NCI-H187 treated with DMSO at 0.1 percent for 48 hours (cell line): Measurements from ENCODE around the gene NTN5.

Source experiments
- DNase-seq: peaks from one replicate; lab custom pipeline; 2025; lab: John Stamatoyannopoulos, UW

NTN5 gene

GRCh38 chr19:48629599-48630295 is 43.1 kb downstream of the NTN5 start:
- DNase-seq: no peak

- no peak for DNase-seq
Observed at GRCh38 chr19:48629297-48629598, 43.6 kb downstream of the NTN5 start.

GRCh38 chr19:48628486-48629296 is 44.1 kb downstream of the NTN5 start:
- DNase-seq: no peak

- DNase-seq: no peak
Observed at GRCh38 chr19:48627865-48628314, 44.9 kb downstream of the NTN5 start.

GRCh38 chr19:48627201-48627864 is 45.5 kb downstream of the NTN5 start:
- no peak for DNase-seq

- DNase-seq: no peak
Observed at GRCh38 chr19:48625891-48626327, 46.9 kb downstream of the NTN5 start.

- DNase-seq: no peak
Observed at GRCh38 chr19:48624791-48625723, 47.8 kb downstream of the NTN5 start.

GRCh38 chr19:48624067-48624594 is 48.7 kb downstream of the NTN5 start:
- peak; percentile 80 for DNase-seq

GRCh38 chr19:48623556-48624066 is 49.2 kb downstream of the NTN5 start:
- no peak for DNase-seq

GRCh38 chr19:48619692-48620585 is 52.9 kb downstream of the NTN5 start:
- no peak for DNase-seq

- DNase-seq: peak; percentile 97
Observed at GRCh38 chr19:48618916-48619691, 53.7 kb downstream of the NTN5 start, which contains the start of the genes RPL18 and SPHK2. RPL18 (minus strand) TSS chr19:48619178; CDS start chr19:48619143, 35 bp downstream. SPHK2 (plus strand) TSS chr19:48619506; CDS start chr19:48620515, 1,009 bp downstream.

- no peak for DNase-seq
Observed at GRCh38 chr19:48618278-48618915, 54.4 kb downstream of the NTN5 start.

- no peak for DNase-seq
Observed at GRCh38 chr19:48617146-48617937, 55.5 kb downstream of the NTN5 start.

- no peak for DNase-seq
Observed at GRCh38 chr19:48616491-48617056, 56.2 kb downstream of the NTN5 start.

- DNase-seq: no peak
Observed at GRCh38 chr19:48616041-48616436, 56.8 kb downstream of the NTN5 start.

GRCh38 chr19:48615231-48616040 is 57.4 kb downstream of the NTN5 start:
- no peak for DNase-seq
